ENCODE results near the gene FGD1.
A peak's percentile ranks its signal among the peaks of the same experiment; 100 is the strongest.
"Not testable (repeated sequence)": the region's sequence is repeated elsewhere in the genome, so short reads cannot be mapped to it uniquely, and the experiment has no call there.

The FGD1 gene

GRCh38 chrX:54495814-54496516 is at the start of gene FGD1:
Gene FGD1 (minus strand): TSS chrX:54496234. CDS start chrX:54495432, 802 bp downstream.
- peak; percentile 69 for DNase-seq (ENCODE audit: low spot score)

DNA sequence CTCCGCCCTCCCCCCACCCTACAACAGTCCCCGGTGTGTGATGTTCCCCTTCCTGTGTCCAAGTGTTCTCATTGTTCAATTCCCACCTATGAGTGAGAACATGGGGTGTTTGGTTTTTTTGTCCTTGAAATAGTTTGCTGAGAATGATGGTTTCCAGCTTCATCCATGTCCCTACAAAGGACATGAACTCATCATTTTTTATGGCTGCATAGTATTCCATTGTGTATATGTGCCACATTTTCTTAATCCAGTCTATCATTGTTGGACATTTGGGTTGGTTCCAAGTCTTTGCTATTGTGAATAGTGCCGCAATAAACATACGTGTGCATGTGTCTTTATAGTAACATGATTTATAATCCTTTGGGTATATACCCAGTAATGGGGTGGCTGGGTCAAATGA is 46.2 kb upstream of the FGD1 start:
- not testable (repeated sequence) for DNase-seq (ENCODE audit: low spot score)

DNA sequence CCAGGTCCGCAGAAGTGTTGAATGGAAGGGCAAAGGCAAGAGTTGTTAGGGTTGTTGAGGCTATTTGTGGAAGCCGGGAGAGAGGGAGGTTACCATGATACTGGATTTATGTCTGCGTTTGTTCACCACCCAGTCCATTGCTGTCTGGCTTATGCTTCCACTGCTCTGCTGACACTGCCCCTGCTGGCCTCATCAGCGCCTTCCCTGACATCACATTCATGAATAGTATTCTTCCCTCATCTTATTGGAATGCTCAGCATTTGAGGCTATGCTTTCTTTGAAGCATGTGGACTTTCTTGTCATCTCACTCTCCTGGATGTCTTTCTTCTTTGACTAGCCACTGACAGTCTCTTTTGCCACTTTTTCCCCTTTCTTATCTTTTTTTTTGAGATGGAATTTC is 44.3 kb upstream of the FGD1 start:
- no peak for DNase-seq (ENCODE audit: low spot score)

DNA sequence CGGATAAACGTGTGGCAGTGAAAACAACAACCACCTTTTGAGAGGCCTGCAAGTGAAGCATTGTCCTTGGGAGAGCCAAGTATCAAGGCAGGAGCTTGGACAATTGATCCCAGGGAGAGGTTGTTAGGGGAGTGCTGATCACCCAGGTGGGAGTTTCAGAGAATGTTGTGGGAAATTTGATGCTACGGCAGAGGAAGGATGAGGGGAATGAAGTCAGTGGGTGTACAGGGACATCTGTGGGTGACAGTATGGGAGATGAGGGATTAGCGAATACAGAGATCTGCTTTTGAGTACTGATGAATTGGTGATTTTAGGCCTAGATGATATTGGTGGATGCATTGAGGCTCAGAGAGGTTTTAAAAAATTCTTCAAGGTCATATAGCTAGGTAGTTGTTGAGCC is 38.2 kb upstream of the FGD1 start:
- DNase-seq (ENCODE audit: low spot score): no peak

DNA sequence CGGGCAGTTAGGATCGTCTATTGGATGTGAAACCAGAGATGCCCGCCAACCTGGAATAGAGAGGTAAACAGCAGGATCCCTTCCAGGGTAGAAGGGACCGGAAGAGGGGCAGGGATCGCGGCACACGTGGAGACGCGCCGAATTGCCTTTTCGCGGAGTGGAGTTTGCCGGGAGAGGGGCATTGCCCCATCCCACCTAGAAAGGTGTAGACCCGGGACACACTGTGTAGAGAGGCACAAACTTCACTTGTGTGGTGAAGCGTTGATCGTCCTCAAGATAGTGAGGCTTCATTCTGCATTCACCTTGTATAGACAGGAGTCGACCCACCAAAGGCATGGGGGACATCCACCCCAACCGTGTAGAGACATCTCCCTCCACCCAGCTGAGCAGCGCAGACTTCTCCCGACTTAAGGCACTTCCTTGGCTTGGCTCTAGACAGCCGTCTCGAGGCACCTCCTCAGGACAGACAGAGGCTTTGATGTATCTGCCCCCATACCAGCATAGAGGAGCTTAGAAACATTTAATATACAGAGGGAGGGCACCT is 34.4 kb upstream of the FGD1 start:
- DNase-seq (ENCODE audit: low spot score): no peak

GRCh38 chrX:54529552-54530356 is 33.7 kb upstream of the FGD1 start, which contains the start of gene GNL3L:
Gene GNL3L (plus strand): TSS chrX:54530219. CDS start chrX:54532567, 2,348 bp downstream.
- DNase-seq (ENCODE audit: low spot score): peak; percentile 78

GRCh38 chrX:54529151-54529550 is 33.1 kb upstream of the FGD1 start:
- no peak for DNase-seq (ENCODE audit: low spot score)

DNA sequence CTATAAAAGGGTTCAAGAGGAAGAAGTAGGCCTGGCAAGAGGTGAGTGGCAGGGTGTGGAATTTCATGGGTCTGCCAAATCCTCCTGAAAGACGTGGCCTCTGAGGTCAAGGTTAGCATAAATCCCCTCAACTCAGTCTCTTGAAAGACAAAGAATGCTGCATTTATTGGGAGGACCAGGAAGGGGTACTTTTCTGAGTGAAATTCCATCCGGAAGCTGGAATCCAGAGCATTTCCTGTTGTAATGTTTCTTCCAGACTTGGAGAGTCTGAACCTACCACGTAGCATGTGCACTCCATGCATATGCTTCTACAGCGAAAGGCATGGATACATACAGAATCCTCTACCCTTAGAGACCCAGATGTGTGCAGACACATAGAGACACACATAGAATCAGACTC is 13.4 kb upstream of the FGD1 start:
- DNase-seq (ENCODE audit: low spot score): no peak

GRCh38 chrX:54496936-54497335 is 902 bp upstream of the FGD1 start:
- DNase-seq (ENCODE audit: low spot score): no peak

DNA sequence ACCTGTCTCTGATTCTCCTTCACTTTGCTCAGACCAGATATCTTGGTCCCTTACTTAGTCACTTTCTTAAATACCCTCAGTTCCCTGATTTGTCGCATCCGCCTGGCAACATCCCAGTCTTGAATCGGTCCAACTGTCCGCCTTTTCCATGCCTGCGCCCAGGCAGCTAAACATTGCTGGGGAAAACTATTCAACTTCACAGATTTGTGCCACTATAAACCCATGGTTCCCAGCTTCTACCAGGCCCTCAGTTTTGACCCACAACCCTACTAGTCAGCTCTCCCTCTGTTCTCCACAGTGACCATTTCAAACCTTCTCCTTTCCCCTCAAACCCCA is 451 bp upstream of the FGD1 start:
- no peak for DNase-seq (ENCODE audit: low spot score)

- DNase-seq (ENCODE audit: low spot score): no peak
Observed at GRCh38 chrX:54494989-54495813, 833 bp downstream of the FGD1 start.

DNA sequence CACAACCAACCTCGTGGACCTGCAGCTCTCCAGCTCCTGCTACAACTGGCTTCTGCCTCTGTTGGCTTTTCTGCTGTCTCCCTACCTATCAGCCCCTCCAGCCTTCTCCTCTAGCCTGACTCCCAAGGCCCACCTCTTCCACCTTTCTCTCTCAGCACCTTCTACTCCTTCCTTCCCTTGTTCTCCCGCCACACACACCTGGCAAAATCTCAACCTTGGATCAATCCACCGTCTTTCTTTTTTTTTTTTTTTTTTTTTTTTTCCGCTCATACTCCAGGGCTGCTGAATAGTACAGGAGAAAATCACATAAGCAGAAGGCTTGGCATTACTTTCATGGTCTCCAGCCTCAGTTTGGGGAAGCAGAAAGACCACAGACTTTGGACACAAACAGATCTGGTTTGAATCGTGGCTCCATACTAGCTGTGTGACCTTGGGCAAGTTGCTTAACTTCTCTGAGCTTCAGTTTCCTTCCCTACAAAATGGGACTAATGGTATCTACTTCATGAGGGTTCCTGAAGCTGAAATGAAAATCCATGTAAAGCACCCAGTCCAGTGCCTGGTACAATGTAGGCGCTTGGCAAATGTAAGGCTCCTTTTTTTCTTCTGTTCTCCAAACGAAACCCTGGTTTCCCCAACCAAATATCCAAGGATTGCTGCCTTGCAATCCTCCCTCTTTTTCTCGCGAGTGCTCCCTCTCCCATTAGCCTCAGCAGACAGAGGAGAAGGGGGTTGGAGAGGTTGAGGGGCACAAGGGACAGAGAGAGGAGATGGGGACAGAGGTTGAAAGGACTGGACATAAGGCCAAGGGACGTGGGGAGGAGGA is 1.7 kb downstream of the FGD1 start:
- no peak for DNase-seq (ENCODE audit: low spot score)

DNA sequence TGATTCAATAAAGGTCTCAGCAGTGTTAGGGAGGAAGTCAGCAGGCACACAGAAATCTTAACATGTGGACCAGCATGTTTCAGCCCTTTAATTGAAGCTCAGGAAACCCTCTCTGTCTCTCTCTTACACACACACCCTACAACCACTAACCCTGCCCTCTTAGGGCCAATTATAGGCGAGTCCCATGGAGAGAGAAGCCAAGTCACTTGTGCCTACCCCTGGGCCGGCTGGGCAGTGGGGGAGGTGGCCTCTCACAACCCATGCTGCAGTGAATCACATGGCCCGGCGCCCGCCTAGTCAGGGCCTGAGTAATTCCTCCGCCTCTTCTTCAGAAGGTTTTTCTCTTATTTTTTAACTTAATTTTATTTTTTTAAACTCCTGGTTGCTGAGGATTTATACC is 3.7 kb downstream of the FGD1 start:
- no peak for DNase-seq (ENCODE audit: low spot score)

DNA sequence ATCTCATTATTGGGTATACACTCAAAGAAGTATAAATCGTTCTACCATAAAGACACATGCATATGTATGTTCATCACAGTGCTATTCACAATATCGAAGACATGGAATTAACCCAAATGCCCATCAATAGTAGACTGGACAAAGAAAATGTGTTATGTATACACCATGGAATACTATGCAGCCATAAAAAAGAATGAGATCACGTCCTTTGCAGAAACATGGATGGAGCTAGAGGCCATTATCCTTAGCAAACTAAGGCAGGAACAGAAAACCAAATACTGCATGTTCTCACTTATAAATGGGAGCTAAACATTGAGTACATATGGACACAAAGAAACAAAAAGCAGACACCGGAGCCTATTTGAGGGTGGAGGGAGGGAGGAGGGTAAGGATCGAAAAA is 6.2 kb downstream of the FGD1 start:
- DNase-seq (ENCODE audit: low spot score): not testable (repeated sequence)

GRCh38 chrX:54484666-54485065 is 11.4 kb downstream of the FGD1 start:
- DNase-seq (ENCODE audit: low spot score): no peak

DNA sequence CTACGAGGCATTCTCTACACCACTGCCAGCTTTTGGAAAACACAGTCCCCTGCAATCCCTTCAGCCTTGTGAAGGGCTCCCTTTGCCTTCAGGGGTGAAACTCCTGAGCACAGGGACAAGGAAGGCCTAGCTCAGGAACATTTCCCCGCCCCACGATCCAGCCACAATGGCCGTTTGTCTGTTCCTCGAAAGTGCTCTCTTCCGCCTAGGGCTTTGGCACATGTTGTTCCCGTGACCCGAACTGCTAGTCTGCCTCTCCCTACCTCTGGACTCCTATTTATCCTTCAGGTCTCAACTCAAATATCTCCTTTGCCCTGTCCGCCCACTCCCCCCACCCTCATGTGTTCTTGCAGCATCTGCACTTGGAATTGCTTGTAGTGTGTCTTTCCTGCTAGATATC is 12.1 kb downstream of the FGD1 start:
- no peak for DNase-seq (ENCODE audit: low spot score)

- no peak for DNase-seq (ENCODE audit: low spot score)
Observed at GRCh38 chrX:54482839-54483593, 13.0 kb downstream of the FGD1 start.

DNA sequence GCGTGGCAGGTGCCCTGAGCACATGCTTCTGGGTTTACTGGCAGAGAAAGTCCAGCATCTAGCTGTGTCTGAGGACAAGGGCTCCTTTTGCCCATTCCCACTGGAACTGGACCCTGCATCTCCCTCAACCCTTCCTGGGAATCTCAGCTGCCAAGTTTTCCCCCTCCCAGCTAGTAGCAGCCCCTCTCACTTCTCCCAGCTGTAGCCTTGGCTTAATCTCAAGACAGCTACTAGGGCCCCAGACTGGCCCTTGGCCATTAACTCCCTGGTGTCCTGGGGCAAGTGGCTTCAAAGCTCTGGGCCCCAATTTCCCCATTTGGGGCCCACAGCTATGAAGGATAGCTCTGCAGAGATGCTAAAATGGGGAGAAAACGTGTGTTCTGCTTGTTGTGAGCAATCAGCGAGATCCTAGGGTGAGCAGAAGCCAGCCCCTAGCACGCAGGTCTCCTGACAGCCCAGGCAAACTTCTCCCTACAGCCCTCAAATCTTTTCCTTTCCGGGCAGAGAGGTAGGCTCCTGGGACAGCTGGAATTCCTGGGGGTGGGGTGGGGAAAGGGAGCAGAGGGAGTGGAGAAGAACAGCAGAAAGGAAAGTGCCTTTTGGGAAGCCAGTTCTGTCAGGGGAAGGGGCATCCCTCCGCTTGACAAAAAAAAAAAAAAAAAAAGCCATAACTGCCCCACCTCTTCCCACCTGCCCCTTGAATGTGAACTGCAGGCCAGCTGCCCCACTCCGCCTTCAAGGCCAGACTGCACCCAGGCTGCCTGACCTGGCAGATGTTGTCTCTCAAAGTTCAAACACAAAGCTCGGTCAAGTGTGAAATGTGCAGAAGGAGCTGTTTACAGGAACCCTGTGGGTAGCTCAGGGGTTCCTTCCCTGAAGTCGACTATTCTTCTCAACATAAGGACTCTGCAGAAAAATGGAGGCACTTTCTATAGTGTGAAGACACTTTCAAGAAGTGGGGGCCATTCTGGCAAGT is 16.6 kb downstream of the FGD1 start:
- DNase-seq (ENCODE audit: low spot score): no peak
